Neutrophil (primary cell): Measurements from ENCODE around the gene ARMC7.

Source experiments
- H3K27ac ChIP-seq: fragments of 200-600 bp; sonication (generic); 2 replicates; pipeline ENCODE4 v1.5.1; 2016; ENCODE audit warnings: mild to moderate bottlenecking, moderate library complexity
- H3K27me3 ChIP-seq: fragments of 200-600 bp; sonication (generic); 2 replicates; pipeline ENCODE4 v1.6.0; 2016; ENCODE audit warnings: mild to moderate bottlenecking
- H3K36me3 ChIP-seq: fragments of 200-600 bp; sonication (generic); 2 replicates; pipeline ENCODE4 v1.5.1; 2017
- H3K4me1 ChIP-seq, 2 experiments: fragments of 200-600 bp in 1 of 2; sonication (generic) in 1 of 2; 1 replicate in 1 of 2; 2 replicates in 1 of 2; pipeline versions ENCODE4 v1.5.1 to v1.6.1; 2013 to 2016; ENCODE audit warnings: low read depth in 1 of 2, low read length in 1 of 2, mild to moderate bottlenecking in 1 of 2, moderate library complexity in 1 of 2; ENCODE audit not compliant: control insufficient read depth in 1 of 2, insufficient read depth in 1 of 2
- H3K4me3 ChIP-seq, 2 experiments: fragments of 200-600 bp in 1 of 2; sonication (generic) in 1 of 2; 1 replicate in 1 of 2; 2 replicates in 1 of 2; pipeline ENCODE4 v1.5.1; 2013 to 2016; ENCODE audit warnings: low read depth in 1 of 2, low read length in 1 of 2, mild to moderate bottlenecking in 1 of 2, moderate library complexity in 1 of 2
- H3K9me3 ChIP-seq: fragments of 200-600 bp; sonication (generic); 2 replicates; pipeline ENCODE4 v1.5.1; 2016
- CTCF ChIP-seq: fragments of 200-600 bp; sonication (generic); IDR thresholded peaks from 2 replicates; pipeline ENCODE4 v1.5.1; 2016; ENCODE audit warnings: antibody characterized with exemption

Gene ARMC7

GRCh38 chr17:75090871-75091854 lies 18.6 kb upstream of the ARMC7 start:
- H3K27ac ChIP-seq = peak overlapping the region; percentile 98
- no peak for TF ChIP-seq CTCF

GRCh38 chr17:75091855-75092327 lies 17.9 kb upstream of the ARMC7 start:
- H3K9me3 ChIP-seq = no peaks in the 10 kb centered on the region
- H3K4me3 ChIP-seq = peak overlapping the region in 1 of 2 experiments; percentile 42
- peaks cover 86 to 94% of the 10 kb centered on the region in 2 experiments for H3K4me1 ChIP-seq
- TF ChIP-seq CTCF = no peak
- H3K27me3 ChIP-seq = no peaks in the 10 kb centered on the region
- peak overlapping the region; percentile 98 for H3K27ac ChIP-seq
- peaks cover 8% of the 10 kb centered on the region for H3K36me3 ChIP-seq

More at GRCh38 chr17:75090871-75091854, 18.6 kb upstream of the ARMC7 start:
- H3K9me3 ChIP-seq = no peaks in the 10 kb centered on the region
- H3K4me1 ChIP-seq = peaks cover 79 to 86% of the 10 kb centered on the region in 2 experiments
- H3K27me3 ChIP-seq = no peaks in the 10 kb centered on the region
- H3K36me3 ChIP-seq = peaks cover 8% of the 10 kb centered on the region
- H3K4me3 ChIP-seq = no peak overlapping the region

GRCh38 chr17:75093548-75094158 lies 16.1 kb upstream of the ARMC7 start:
- Histone ChIP-seq H3K27me3 (no peaks in the 10 kb centered on the region), H3K27ac (peak overlapping the region; percentile 98), H3K36me3 (peaks cover 24% of the 10 kb centered on the region), H3K9me3 (no peaks in the 10 kb centered on the region), H3K4me3 (peak overlapping the region in 1 of 2 experiments; percentile 42), H3K4me1 (peaks cover 81 to 85% of the 10 kb centered on the region in 2 experiments)
- no peak for TF ChIP-seq CTCF

GRCh38 chr17:75094871-75095399 lies 14.8 kb upstream of the ARMC7 start:
- Histone ChIP-seq H3K4me3 (peak overlapping the region in 1 of 2 experiments; percentile 39), H3K4me1 (peaks cover 68 to 73% of the 10 kb centered on the region in 2 experiments), H3K27me3 (no peaks in the 10 kb centered on the region), H3K9me3 (no peaks in the 10 kb centered on the region), H3K36me3 (peaks cover 37% of the 10 kb centered on the region), H3K27ac (peak overlapping the region; percentile 98)
- no peak for TF ChIP-seq CTCF

GRCh38 chr17:75096082-75096625 lies 13.6 kb upstream of the ARMC7 start:
- Histone ChIP-seq H3K27me3 (no peaks in the 10 kb centered on the region), H3K9me3 (no peaks in the 10 kb centered on the region), H3K4me1 (peaks cover 57 to 61% of the 10 kb centered on the region in 2 experiments), H3K4me3 (peak overlapping the region; percentile 39 to 47), H3K36me3 (peaks cover 48% of the 10 kb centered on the region), H3K27ac (peak overlapping the region; percentile 98)
- peak; percentile 29 for TF ChIP-seq CTCF
